Fibroblast of skin of left biceps (primary cell): ENCODE data around the gene GNB1L.
"Not testable (repeated sequence)": the region's sequence is repeated elsewhere in the genome, so short reads cannot be mapped to it uniquely, and the experiment has no call there.

Experiments used
- DNase-seq, 2 experiments: peaks; one replicate each; pipeline ENCODE4 v3.0.0-alpha.2; 2013; ENCODE audit warnings: low read depth in 2 of 2

Gene GNB1L

GRCh38 chr22:19843857-19844376, 10.8 kb downstream of the GNB1L start:
- no peak for DNase-seq

GRCh38 chr22:19843107-19843856, 11.4 kb downstream of the GNB1L start:
- DNase-seq = no peak

DNA sequence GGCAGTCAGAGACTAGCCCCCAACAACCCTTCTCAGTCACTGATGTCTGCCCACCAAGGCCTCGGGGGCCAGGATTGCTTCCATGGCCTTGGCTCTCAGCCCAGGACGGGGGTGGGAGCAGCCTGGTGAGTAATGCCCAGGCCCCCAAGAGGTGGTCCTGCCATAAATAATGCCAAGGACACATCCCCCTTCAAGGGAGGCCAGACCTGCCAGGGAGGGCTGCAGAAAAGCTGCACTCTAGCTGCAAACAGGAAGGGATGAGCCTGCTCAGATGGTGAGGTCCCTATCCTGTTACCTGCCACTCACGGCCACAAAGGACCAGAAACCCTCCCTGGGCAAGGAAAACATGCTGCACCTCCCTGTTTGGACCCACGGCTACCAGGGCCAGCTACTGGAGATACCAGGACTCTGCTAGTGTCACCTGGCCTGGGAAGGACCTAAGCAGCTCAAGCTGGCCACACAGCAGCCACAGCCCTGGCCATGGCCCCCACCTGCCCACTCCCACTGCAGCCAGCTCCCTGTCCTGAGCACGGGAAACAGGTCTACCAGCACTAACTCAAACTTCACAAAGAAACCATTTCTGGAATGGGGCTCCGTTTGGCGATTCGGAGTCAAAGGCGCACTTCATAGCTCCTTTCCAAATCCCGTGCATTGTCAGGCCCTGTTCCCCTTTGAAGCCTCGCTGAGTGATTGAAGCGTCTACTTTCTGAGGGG, 12.1 kb downstream of the GNB1L start:
- DNase-seq = no peak

DNA sequence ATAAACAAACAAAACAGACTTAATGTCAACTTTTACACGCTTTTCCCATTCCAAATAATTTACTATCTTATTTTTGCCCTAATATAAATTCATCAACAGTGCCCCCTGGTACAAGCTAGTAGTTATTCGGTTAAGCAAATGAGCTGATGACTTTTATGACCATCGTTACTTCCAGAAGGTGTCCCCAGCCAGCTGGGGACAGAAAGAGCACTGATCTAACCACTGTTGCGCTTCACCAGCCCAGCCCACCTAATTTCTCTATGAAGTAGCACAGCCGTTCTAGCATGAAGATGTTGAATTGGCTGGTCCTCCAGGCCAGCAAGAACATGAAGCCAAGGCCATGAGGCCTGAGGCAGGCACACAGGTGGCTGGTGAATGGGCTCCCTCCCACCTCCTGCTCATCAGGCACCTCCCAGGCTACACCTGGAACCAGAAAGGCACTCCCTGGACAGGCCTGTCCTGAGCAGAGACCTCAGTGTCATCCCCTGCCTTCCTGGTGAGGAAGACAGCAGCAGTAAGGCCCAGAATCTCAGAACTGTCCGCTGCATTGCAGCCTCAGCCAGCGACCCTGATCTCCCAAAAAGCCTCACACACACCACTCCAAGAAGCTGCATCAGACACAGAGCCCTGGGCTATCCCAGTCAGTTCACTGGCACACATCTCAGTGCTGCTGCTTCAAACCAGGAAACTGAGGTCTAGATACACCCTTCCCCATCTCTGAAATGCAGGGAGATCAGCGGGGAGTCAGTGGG, 12.9 kb downstream of the GNB1L start:
- no peak for DNase-seq

GRCh38 chr22:19840955-19841640, 13.6 kb downstream of the GNB1L start:
- DNase-seq = no peak

DNA sequence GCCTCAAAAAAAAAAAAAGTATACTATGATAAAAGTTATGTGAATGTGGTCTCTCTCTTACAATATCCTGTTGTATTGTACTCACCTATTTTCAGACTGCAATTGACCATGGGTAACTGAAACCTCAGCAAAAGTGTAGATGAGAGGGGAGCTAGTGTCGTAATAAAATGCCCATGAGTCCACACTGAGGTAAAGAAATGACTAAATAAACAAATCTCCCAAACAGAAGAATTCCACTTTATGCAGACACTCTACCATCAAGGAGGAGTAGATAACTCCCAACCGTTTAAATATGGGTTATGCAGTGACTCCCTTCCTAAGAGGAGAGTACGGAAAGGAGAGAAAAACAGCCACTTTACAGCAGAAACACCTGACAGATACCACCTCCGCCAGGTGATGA, 14.6 kb downstream of the GNB1L start:
- no peak for DNase-seq

GRCh38 chr22:19837915-19838314, 16.8 kb downstream of the GNB1L start:
- no peak for DNase-seq

GRCh38 chr22:19836512-19836911, 18.2 kb downstream of the GNB1L start:
- no peak for DNase-seq

GRCh38 chr22:19834599-19834998, 20.1 kb downstream of the GNB1L start:
- no peak for DNase-seq

- not testable (repeated sequence) for DNase-seq
Observed at GRCh38 chr22:19833327-19833726, 21.3 kb downstream of the GNB1L start.

DNA sequence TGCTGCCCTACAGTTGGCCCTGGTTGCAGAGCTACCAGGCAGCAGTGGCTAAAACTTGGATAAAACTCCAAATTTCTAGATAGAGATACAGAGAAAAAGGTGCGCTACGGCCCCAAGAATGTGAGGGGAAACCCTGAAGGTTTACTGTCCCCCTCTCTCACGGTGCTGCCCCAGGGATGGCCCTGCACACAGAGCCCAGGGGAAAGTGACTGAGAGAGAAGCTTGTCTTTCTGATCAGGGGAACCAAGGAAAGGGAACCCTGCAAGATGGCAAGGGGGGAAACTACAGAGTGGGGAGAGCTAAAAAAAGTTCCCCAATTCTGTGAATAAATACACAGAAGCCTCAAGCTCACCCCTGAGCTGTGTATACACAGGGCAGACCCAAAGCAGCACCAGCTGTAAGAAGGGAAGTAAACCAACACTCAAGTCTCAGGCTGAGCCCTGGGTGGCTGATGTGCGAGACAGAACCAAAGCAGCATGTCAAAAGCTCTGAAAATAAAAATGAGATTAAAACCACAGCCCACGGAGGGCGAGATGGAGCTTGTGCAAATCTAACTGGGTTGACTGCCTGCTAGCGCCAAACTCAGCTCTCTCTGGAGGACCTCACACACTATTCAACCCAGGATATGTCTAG, 22.1 kb downstream of the GNB1L start:
- no peak for DNase-seq

DNA sequence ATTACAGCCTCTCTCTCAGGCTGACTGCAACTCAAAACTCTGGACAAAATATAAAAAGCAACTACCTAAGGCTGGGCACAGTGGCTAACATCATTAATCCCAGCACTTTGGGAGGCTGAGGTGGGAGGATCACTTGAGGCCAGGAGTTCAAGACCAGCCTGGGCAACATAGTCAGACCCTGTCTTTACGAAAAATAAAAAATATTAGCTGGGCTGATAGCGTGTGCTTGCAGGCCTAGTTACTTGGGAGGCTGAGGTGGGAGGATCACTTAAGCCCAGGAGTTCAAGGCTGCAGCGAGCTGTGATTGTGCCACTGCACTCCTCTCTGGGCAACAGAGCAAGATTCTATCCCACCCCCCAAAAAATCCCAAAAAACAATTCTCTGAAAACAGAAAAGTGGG, 22.7 kb downstream of the GNB1L start:
- DNase-seq = not testable (repeated sequence)

DNA sequence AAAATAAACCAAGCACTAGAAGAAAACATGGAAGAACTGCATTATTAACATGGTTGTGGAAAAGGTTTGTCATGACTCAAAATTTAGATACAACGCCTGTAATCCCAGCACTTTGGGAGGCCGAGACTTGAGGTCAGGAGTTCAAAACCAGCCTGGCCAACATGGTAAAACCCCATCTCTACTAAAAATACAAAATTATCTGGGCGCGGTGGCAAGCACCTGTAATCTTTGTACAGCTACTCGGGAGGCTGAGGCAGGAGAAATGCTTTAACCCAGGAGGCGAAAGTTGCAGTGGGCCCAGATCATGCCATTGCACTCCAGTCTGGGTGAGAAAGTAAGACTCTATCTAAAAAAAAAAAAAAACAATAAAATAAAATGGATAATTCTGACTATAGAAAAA, 23.7 kb downstream of the GNB1L start:
- no peak for DNase-seq

DNA sequence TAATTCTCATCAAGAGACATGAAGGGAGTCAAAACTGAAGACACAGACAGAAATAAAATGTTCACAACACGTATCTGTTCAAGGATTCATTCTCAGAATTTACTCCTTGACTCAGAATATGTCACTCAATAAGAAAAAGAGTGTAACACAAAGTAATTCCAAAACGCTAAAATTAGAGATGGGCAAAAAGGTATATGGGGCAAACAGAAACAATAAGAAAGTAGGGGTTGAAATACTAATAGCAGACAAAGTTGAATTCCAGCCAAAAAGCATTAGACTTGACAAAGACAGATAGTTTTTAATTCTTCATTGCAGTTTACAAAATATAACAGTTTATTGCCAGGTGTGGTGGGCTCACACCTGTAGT, 26.7 kb downstream of the GNB1L start:
- no peak for DNase-seq

DNA sequence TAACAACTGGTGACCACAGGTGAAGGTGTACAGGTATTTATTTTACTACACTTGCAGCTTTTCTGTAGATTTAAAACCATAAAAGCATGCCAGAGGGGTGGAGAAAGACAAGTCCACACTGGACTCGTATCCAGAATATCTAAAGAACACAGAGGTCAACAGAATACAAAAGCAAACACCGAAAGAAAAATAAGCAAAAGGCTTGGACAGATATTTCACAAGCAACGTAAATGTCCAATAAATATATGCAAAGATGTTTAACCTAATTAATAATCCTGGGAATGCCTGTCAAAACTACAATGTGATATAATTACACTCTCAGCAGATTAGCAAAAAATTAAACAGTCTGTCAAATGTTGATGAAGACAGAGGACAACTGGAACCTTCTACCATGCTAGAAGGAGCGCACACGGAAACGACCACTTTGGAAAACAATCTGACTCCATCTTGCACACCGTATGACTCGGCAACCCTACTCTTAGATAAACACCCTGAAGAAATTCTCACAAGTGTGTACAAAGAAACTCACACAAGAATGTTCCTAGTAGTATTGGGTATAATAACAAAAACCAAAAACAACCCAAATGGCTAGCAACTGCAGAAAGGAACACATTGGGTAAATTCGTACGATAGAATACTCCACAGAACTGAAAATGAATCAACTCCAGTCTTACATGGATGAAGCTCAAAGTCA, 27.2 kb downstream of the GNB1L start:
- DNase-seq = no peak

- DNase-seq = no peak
Observed at GRCh38 chr22:19826619-19826950, 28.1 kb downstream of the GNB1L start.

- DNase-seq = no peak
Observed at GRCh38 chr22:19825904-19826618, 28.6 kb downstream of the GNB1L start.

DNA sequence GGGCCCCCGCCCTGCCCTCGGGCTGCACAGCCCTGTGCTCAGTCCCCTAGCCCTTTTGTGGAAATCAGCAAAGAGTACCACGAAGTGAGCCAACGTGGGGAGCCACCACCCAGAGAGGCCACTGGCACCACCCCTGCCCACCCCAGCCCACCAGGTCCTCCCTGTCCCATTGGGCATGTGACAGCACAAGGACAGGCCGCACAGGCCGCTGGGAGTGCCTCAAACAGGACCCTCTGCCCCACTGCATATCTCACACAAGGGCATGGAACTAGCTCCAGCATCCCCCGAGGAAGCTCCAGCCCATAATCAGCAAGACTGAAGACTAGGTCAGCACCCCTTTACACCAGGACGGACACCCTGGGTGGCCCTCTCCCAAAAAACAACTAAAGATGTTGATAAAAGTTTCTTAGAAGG, 29.7 kb downstream of the GNB1L start:
- no peak for DNase-seq

DNA sequence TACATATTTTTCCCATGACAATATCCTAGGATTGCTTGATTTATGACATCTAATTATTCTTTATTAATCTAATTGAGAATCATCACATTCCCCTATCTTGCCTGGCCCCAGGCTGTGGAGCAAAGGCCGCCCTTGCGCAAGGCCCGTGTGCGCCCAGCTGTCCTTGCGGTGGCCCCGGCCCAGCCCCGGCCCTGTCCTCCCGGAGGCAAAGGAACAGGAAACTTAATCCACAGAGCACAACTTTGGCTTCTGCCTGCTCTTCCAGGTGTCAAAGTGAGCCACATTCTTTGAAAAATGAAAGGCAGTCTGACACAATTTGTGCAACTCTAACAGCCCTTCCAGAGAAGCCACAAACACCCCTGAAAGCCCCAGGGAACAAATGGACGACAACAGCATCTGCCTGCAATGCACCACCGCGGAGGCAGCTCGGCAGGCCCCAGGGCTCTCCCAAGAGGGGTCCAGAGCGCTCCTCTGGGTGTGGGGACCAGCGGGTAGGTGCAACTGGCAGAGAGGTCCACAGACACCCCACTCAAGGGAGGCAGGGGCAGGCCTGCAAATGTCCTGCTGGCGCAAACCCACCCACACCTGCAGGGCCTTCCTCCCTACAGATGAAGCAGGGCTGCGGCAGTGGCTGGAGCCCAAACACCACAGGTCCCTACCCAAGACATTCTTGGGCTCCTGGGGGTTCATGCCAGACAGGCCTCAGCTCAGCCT, 30.3 kb downstream of the GNB1L start:
- no peak for DNase-seq

GRCh38 chr22:19823902-19824211, 30.8 kb downstream of the GNB1L start:
- no peak for DNase-seq
